ENCODE measurements around the gene CLCN6.
"Not testable (repeated sequence)": the region's sequence is repeated elsewhere in the genome, so short reads cannot be mapped to it uniquely, and the experiment has no call there.

The CLCN6 gene

GRCh38 chr1:11795238-11795890 lies 10.6 kb upstream of the CLCN6 start:
- DNase-seq (ENCODE audit: low spot score): no peak

GRCh38 chr1:11796036-11796828 lies 9.8 kb upstream of the CLCN6 start:
- DNase-seq (ENCODE audit: low spot score): no peak

GRCh38 chr1:11797525-11798216 lies 8.3 kb upstream of the CLCN6 start:
- DNase-seq (ENCODE audit: low spot score): no peak

GRCh38 chr1:11799099-11799498 lies 6.9 kb upstream of the CLCN6 start:
- DNase-seq (ENCODE audit: low spot score): no peak

- no peak for DNase-seq (ENCODE audit: low spot score)
These were observed 6.1 kb upstream of the CLCN6 start for GRCh38 chr1:11799896-11800295.

GRCh38 chr1:11800391-11800755 lies 5.6 kb upstream of the CLCN6 start:
- DNase-seq (ENCODE audit: low spot score): no peak

- DNase-seq (ENCODE audit: low spot score): no peak
These were observed 5.1 kb upstream of the CLCN6 start for GRCh38 chr1:11800756-11801433.

GRCh38 chr1:11802616-11802972 lies 3.4 kb upstream of the CLCN6 start:
- DNase-seq (ENCODE audit: low spot score): no peak

- DNase-seq (ENCODE audit: low spot score): peak; percentile 92
These were observed 2.8 kb upstream of the CLCN6 start for GRCh38 chr1:11802973-11803885.

GRCh38 chr1:11803924-11804665 lies 1.9 kb upstream of the CLCN6 start:
- DNase-seq (ENCODE audit: low spot score): not testable (repeated sequence)

GRCh38 chr1:11804666-11805421 lies 1.1 kb upstream of the CLCN6 start:
- peak; percentile 67 for DNase-seq (ENCODE audit: low spot score)

GRCh38 chr1:11806307-11806936 lies 431 bp downstream of the CLCN6 start:
- no peak for DNase-seq (ENCODE audit: low spot score)

GRCh38 chr1:11807133-11807532 lies 1.1 kb downstream of the CLCN6 start:
- DNase-seq (ENCODE audit: low spot score): peak; percentile 53

- no peak for DNase-seq (ENCODE audit: low spot score)
These were observed 7.0 kb downstream of the CLCN6 start for GRCh38 chr1:11813021-11813420.

GRCh38 chr1:11817192-11817591 lies 11.2 kb downstream of the CLCN6 start:
- DNase-seq (ENCODE audit: low spot score): no peak

GRCh38 chr1:11822091-11822490 lies 16.1 kb downstream of the CLCN6 start:
- DNase-seq (ENCODE audit: low spot score): no peak

- DNase-seq (ENCODE audit: low spot score): no peak
These were observed 17.6 kb downstream of the CLCN6 start for GRCh38 chr1:11823366-11824137.

GRCh38 chr1:11825131-11825530 lies 19.1 kb downstream of the CLCN6 start:
- no peak for DNase-seq (ENCODE audit: low spot score)

- no peak for DNase-seq (ENCODE audit: low spot score)
These were observed 21.0 kb downstream of the CLCN6 start for GRCh38 chr1:11826946-11827345.

All from NAMALWA (cell line).